Superior temporal gyrus (tissue), 1 donor: Measurements from ENCODE around the gene LDLR.
"Not testable (repeated sequence)": the region's sequence is repeated elsewhere in the genome, so short reads cannot be mapped to it uniquely, and the experiment has no call there.

Experiments
- DNase-seq: peaks from one replicate; pipeline ENCODE4 v3.0.0-alpha.2; 2016; ENCODE audit errors: extremely low spot score

LDLR gene

DNA sequence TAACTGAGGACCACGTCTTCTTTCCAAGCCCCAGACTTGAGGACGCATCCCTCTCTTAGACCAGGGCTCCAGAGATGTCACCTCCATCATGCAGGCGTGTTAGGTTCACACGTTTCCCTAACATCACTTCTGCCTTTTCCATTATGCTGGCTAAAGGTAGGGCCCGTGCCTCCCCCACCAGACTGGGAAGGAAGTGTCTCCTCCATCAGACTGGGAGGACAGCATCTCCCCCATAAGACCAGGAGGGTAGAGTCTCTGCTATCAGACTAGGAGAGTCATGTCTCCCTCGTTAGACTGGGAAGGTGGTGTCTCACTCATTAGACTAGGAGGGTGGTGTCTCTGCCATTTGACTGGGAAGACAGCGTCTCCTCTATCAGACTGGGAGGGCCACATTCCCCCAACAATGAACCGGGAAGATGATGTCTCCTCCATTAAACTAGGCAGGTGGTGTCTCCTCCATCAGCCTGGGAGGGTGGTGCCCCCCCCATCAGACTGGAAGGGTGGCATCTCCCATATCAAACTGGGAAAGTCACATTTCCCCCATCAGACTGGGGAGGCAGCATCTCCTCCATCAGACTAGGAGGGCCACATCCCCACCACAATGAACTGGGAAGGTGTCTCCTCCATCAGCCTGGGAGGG is 84.4 kb downstream of the LDLR start:
- no peak for DNase-seq

DNA sequence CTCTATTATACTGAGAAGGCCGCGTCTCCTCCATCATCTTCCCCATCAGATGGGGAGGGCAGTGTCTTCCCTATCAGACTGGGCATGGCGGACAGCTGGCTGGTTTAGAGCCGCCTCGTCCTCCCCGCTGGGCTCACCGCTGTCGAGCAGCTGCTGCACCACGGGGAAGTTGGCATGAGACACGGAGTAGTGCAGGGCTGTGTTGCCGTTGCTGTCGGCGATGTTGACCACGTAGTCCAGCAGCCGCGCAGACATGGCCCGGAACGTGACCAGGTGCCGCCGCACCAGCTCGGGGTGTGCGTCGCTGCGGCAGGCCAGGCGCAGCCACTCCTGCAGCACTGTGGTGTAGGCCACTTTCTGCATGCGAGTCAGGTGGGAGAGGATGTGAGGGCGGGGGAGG is 85.1 kb downstream of the LDLR start:
- no peak for DNase-seq

DNA sequence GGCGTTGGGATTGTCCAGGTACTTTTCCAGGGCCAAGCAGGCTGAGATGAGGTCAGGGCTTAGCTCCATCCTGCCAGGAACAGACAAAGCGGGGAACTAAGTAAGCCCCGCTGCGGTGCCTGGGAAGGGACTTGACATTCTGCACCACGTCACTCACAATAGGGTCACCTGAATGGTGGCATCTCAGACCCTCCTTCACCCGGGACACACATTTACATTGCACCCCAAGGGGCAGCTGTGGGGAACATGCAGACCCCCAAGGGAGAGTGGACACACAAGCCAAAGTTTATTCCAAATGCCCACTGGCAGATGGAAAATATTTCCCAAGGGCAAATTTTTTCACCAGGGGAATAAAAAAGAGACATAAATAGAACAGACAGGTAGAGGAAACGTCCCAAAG is 86.7 kb downstream of the LDLR start:
- DNase-seq = no peak

GRCh38 chr19:11176466-11177193 is 87.4 kb downstream of the LDLR start:
- no peak for DNase-seq

GRCh38 chr19:11177592-11177991 is 88.3 kb downstream of the LDLR start:
- no peak for DNase-seq

DNA sequence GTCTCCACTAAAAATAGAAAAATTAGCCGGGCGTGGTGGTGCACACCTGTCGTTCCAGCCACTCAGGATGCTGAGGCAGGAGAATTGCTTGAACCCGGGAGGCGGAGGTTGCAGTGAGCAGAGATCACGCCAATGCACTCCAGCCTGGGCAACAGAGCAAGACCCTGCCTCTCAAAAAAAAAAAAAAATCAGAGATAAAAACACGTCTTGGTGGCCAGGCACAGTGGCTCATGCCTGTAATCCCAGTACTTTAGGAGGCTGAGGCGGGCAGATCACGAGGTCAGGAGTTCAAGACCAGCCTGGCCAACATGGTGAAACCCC is 89.8 kb downstream of the LDLR start:
- DNase-seq = not testable (repeated sequence)

DNA sequence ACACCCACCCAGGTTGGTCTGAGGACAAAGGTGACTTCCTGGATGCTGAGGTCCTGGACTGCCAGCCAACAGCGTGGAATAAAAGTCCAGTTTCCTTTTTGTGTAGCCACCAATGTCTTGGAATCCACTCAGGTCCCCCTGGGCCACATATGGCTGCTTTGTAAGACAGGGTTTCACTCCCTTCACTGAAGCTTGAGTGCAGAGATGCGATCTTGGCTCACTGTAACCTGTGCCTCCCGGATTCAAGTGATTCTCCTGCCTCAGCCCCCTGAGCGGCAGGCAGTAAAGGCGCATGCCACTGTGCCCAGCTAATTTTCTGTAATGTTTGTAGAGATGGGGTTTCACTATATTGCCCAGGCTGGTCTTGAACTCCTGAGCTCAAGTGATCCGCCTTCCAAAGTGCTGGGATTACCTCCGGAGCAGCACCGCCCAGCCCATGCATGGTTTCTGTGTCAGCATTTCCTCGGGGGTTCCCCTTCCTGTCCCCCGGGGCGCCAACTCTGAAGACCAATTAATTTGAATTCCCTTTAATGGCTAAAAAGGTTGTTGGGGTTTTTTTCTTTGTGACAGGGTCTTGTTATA is 90.5 kb downstream of the LDLR start:
- no peak for DNase-seq

- DNase-seq = no peak
Observed at GRCh38 chr19:11180346-11180745, 91.1 kb downstream of the LDLR start.

- DNase-seq = not testable (repeated sequence)
Observed at GRCh38 chr19:11180975-11181374, 91.7 kb downstream of the LDLR start.

- no peak for DNase-seq
Observed at GRCh38 chr19:11181488-11181887, 92.2 kb downstream of the LDLR start.
